Heart left ventricle (tissue), 16 donors: ENCODE data around the gene FRK. TPM values are rescaled to one million over a fixed set of nuclear protein-coding genes. Genes with fewer than 3 reads are reported as not detected.

Experiments used
- ATAC-seq, 4 donors: fragments of 200-7000 bp; cut with Tn5 transposase; one replicate each; pipeline ENCODE4 v1.9.1; 2020 to 2022; ENCODE audit warnings: moderate library complexity in 4 of 4, mild to moderate bottlenecking in 3 of 4, moderate number of reproducible peaks in 1 of 4
- DNase-seq, 5 donors: peaks; one replicate each; pipeline ENCODE4 v3.0.0-alpha.2; 2020
- H3K27ac ChIP-seq, 12 donors: fragments of 200-600 bp; sonication (generic) in 4 of 12; one replicate each; pipeline versions ENCODE4 v1.5.0 to v1.8.0; 2016 to 2022; ENCODE audit warnings: mild to moderate bottlenecking in 2 of 12
- H3K27me3 ChIP-seq, 9 donors: fragments of 200-600 bp; sonication (generic) in 2 of 9; one replicate each; pipeline versions ENCODE4 v1.5.1 to v1.8.0; 2016 to 2022; ENCODE audit warnings: mild to moderate bottlenecking in 3 of 9
- H3K36me3 ChIP-seq, 9 donors: fragments of 200-600 bp; sonication (generic) in 2 of 9; one replicate each; pipeline versions ENCODE4 v1.5.0 to v1.8.0; 2018 to 2022; ENCODE audit warnings: mild to moderate bottlenecking in 2 of 9
- H3K4me1 ChIP-seq, 12 donors: fragments of 200-600 bp; sonication (generic) in 4 of 12; one replicate each; pipeline versions ENCODE4 v1.5.0 to v1.8.0; 2016 to 2022; ENCODE audit warnings: mild to moderate bottlenecking in 3 of 12
- H3K4me3 ChIP-seq, 12 donors: fragments of 200-600 bp; sonication (generic) in 4 of 12; one replicate each; pipeline versions ENCODE4 v1.5.0 to v1.8.0; 2017 to 2022; ENCODE audit warnings: mild to moderate bottlenecking in 9 of 12, moderate library complexity in 4 of 12
- H3K9me3 ChIP-seq, 12 donors: fragments of 200-600 bp; sonication (generic) in 4 of 12; one replicate each; pipeline versions ENCODE4 v1.5.0 to v1.8.0; 2016 to 2022; ENCODE audit warnings: mild to moderate bottlenecking in 1 of 12
- POLR2A ChIP-seq, 2 donors: fragments of 450-650 bp; IDR thresholded peaks; one replicate each; pipeline ENCODE4 v1.6.1; 2017; ENCODE audit warnings: antibody characterized with exemption in 2 of 2, mild to moderate bottlenecking in 2 of 2, moderate library complexity in 2 of 2
- WGBS, 4 donors: extraction: QIAGEN DNeasy Blood & Tissue Kit in 2 of 4; methylation state at CpG; one replicate each; pipeline versions ENCODE4 v1.1.5 to v1.1.7; 2013 to 2018; 5-methylcytosine and 5-hydroxymethylcytosine counted together
- intact Hi-C, 10 donors: fragments of 100-400 bp; cut with DNase I; formaldehyde crosslinking; loops; one replicate each; pipeline versions ENCODE4 v1.11.1 to v1.14.2; 2022
- polyA plus RNA-seq, 2 donors: library from polyadenylated mRNA; stranded (reverse); fragments of 200-250 nt; gene quantifications; one replicate each; pipeline ENCODE4 v1.2.3, GENCODE V29; 2013
- total RNA-seq, 9 donors: library from RNA; depleted of rRNA in 2 of 9; stranded (reverse); fragments of >200 nt in 2 of 9; fragmentation: NEBNext Ultra II Directional in 3 of 9; extraction: Animal tissue kit (Norgen Biotek cat#: 25700) in 3 of 9; gene quantifications; one replicate each; pipeline versions ENCODE4 v1.1.0 to v1.2.4, GENCODE V29; 2016 to 2023
- TF ChIP-seq, protein P1 (sequence below), 12 donors: fragments of 200-600 bp; sonication (generic) in 4 of 12; IDR thresholded peaks; one replicate each; pipeline versions ENCODE4 v1.5.0 to v1.8.0; 2018 to 2022; ENCODE audit warnings: antibody characterized with exemption in 12 of 12, mild to moderate bottlenecking in 5 of 12
- donor health status: ischemic (EF 13 %, LVEDD 7.1; RV severe dilation, severe dysfunction).
- donor health status: healthy with polysubstance abuse.
- donor health status: DM: no; HTN: yes; CAD: no.
- donor health status: DM: no; HTN: no; CAD: no.
- donor health status: ischemic (EF 25% LVEDD 6.9; RV normal size, moderate dysfunction).
- donor health status: ischemic (EF 25% LVEDD 5.7; RV mildly dilated, moderate dysfunction).
- donor health status: healthy.
- donor health status: DM: yes; HTN: yes; CAD: no.
- donor health status: ischemic (EF 35%, LVEDD 5.7; RV mildly dilated, moderate dysfunction).
- donor health status: nonischemic (EF 11% LVEDD 7.7; RV severe dilation, severe dysfunction).
- donor health status: DM: yes; HTN: yes; CAD: no.
- donor health status: PGD.
- donor health status: ischemic (EF 29% LVEDD 5.4; RV normal size, mild dysfunction).
- donor health status: nonischemic (EF 23%, LVEDD 6.1; RV moderate dilation, normal function).

FRK gene
- total and polyA plus RNA-seq, 11 donors: 1.4 to 10.8 (median 6.3) TPM

DNA sequence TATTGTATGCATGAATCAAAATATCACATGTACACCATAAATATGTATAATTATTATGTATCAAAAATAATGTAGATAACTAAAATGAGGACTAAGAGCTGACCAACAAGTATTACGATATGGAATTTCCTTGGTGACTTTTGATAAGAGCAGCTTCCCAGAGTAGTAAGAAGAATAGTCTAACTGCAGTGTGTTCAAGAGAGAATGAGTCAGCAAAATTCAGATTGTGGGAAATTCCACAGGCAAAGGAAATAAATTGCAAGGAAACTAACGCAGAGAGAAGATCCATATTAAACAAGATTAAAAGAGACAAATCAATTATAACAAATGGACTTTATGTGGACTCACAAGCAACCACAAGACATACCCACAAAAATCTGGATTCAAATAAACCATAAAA lies 26.4 kb downstream of the FRK start:
- 19 to 32% (median 23%) methylated on average over 2 of the region's 2 CpGs for WGBS, 4 donors
- no peak overlapping the region for H3K4me3 ChIP-seq
- H3K36me3 ChIP-seq: no peaks in the 10 kb centered on the region
- H3K4me1 ChIP-seq: peaks cover 0 to 30% (median 13%) of the 10 kb centered on the region in 12 donors
- intact Hi-C loops: no loop called here
- H3K27ac ChIP-seq: peak overlapping the region in 1 of 12 donors; percentile 2
- peak in 2 of 4 donors; percentile 59 to 63 for ATAC-seq
- peaks cover 0 to 4% (median 0%) of the 10 kb centered on the region in 12 donors for H3K9me3 ChIP-seq
- no peak for DNase-seq
- TF ChIP-seq POLR2A (IDR thresholded peaks at IDR 0.05): no peak
- H3K27me3 ChIP-seq: no peaks in the 10 kb centered on the region

DNA sequence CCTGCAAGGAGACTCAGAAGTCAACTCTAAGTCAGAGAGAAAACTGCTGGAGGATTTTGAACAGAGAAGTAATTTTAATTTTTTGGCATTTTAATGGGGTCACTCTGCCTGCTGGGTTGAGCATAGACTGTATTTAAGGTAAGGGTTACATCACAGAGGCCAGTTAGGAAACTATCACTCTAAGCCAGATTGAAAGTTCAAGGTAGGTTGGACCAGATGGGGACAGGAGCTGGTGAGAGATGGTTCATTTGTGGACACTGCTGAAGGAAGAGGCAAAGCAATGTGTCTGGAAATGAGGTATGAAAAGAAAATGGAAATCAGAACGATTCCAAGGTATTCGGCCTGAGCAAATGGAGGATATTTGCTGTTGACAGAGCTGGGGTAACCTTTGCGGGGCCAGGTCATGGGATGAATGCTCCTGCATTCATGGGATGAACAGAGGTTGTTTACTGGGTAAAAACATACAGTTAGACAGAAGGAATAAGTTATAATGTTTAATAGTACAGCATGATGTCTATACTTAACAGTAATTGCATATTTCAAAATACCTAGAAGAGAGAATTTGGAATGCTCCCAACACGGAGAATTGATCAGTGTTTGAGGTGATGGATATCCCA lies 26.9 kb downstream of the FRK start:
- WGBS, 4 donors: 62 to 87% (median 76%) methylated on average over 4 of the region's 4 CpGs
- intact Hi-C loops: no loop called here
- Histone ChIP-seq H3K36me3 (no peaks in the 10 kb centered on the region), H3K9me3 (peaks cover 0 to 2% (median 0%) of the 10 kb centered on the region in 12 donors), H3K27me3 (no peaks in the 10 kb centered on the region), H3K4me1 (peaks cover 0 to 30% (median 13%) of the 10 kb centered on the region in 12 donors), H3K27ac (peak overlapping the region in 1 of 12 donors; percentile 16), H3K4me3 (no peak overlapping the region)
- no peak for TF ChIP-seq POLR2A (IDR thresholded peaks at IDR 0.05)
- TF ChIP-seq, protein P1, sequence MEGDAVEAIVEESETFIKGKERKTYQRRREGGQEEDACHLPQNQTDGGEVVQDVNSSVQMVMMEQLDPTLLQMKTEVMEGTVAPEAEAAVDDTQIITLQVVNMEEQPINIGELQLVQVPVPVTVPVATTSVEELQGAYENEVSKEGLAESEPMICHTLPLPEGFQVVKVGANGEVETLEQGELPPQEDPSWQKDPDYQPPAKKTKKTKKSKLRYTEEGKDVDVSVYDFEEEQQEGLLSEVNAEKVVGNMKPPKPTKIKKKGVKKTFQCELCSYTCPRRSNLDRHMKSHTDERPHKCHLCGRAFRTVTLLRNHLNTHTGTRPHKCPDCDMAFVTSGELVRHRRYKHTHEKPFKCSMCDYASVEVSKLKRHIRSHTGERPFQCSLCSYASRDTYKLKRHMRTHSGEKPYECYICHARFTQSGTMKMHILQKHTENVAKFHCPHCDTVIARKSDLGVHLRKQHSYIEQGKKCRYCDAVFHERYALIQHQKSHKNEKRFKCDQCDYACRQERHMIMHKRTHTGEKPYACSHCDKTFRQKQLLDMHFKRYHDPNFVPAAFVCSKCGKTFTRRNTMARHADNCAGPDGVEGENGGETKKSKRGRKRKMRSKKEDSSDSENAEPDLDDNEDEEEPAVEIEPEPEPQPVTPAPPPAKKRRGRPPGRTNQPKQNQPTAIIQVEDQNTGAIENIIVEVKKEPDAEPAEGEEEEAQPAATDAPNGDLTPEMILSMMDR (IDR thresholded peaks at IDR 0.05): no peak
- no peak for ATAC-seq
- no peak for DNase-seq

DNA sequence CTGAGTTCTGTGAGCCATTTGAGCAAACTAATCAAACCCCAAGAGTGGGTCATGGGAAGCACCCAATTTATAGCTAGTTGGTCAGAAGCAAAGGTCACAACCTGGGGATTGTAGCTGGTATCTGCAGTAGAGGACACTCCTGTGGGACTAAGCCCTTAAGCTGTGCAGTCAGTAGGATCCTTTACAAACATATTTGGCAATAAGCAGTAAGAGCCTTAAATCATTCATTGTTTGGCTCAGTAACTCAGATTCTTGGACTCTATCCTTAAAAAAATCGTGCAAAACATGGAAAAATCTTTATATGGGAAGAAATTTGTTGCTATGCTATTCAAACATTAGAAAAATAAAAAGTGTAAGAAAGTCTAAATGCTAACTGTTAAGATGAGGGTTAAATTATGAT lies 29.9 kb downstream of the FRK start:
- H3K9me3 ChIP-seq: no peaks in the 10 kb centered on the region
- no peaks in the 10 kb centered on the region for H3K27me3 ChIP-seq
- TF ChIP-seq POLR2A (IDR thresholded peaks at IDR 0.05): no peak
- TF ChIP-seq, protein P1 (IDR thresholded peaks at IDR 0.05): no peak
- H3K36me3 ChIP-seq: no peaks in the 10 kb centered on the region
- DNase-seq (no peak), ATAC-seq (no peak)
- intact Hi-C loops: no loop called here
- WGBS, 4 donors: 54 to 67% (median 55%) methylated on average over 1 of the region's 1 CpG
- peaks cover 0 to 30% (median 11%) of the 10 kb centered on the region in 12 donors for H3K4me1 ChIP-seq
- H3K4me3 ChIP-seq: no peak overlapping the region
- no peak overlapping the region for H3K27ac ChIP-seq

DNA sequence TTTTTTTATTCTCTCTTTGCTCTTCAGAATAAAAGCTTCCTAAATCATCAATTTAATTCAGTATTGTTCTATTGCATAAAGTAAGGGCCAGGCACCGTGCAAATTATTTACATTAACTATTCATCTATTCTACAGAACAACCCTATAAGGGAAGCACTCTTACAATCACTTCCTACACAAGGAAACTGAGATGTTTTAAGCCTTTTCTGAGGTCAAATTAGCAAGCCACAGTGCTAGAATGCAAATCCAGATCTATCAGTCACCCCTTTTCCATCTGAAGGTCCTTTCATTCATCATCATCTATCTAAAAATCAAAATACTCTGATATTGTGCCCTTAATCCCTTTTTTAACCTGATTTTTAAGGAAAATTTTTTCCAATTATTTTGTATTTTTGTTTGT lies 31.2 kb downstream of the FRK start:
- peaks cover 0 to 19% (median 8%) of the 10 kb centered on the region in 12 donors for H3K4me1 ChIP-seq
- DNase-seq (no peak), ATAC-seq (no peak)
- TF ChIP-seq, protein P1 (IDR thresholded peaks at IDR 0.05): no peak
- no peaks in the 10 kb centered on the region for H3K9me3 ChIP-seq
- no peak overlapping the region for H3K27ac ChIP-seq
- H3K27me3 ChIP-seq: no peaks in the 10 kb centered on the region
- 73 to 75% (median 74%) methylated on average over 1 of the region's 1 CpG for WGBS, 4 donors
- H3K4me3 ChIP-seq: no peak overlapping the region
- intact Hi-C loops: no loop called here
- no peaks in the 10 kb centered on the region for H3K36me3 ChIP-seq

DNA sequence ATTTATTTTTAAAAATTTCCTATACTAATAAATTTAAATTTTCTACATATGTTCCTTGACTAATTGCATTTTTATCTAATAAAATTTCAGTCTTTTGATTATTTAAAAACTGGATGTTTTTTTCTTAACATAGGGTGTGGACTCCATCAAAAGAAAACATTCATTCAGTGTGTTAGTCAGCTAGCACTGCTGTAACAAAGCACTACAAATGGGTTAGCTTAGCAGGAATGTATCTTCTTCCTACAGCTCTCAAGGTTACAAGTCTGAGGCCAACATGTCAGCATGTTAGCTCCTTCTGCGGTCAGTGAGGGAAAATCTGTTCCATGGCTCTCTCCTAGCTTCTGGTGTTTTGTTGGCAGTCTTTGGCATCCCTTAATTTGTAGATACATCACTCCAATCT lies 32.5 kb downstream of the FRK start:
- Histone ChIP-seq H3K9me3 (no peaks in the 10 kb centered on the region), H3K4me1 (peaks cover 0 to 10% (median 0%) of the 10 kb centered on the region in 12 donors), H3K4me3 (no peak overlapping the region), H3K27me3 (no peaks in the 10 kb centered on the region), H3K36me3 (no peaks in the 10 kb centered on the region), H3K27ac (no peak overlapping the region)
- ATAC-seq (no peak), DNase-seq (no peak)
- WGBS, 4 donors: 82 to 94% (median 89%) methylated on average over 1 of the region's 1 CpG
- TF ChIP-seq POLR2A (IDR thresholded peaks at IDR 0.05): no peak
- TF ChIP-seq, protein P1 (IDR thresholded peaks at IDR 0.05): no peak
- intact Hi-C loops: no loop called here
